K562 (cell line): ENCODE results near the gene CD72. TPM values are rescaled to one million over a fixed set of nuclear protein-coding genes. Genes with fewer than 3 reads are reported as not detected.
A peak's percentile ranks its signal among the peaks of the same experiment; 100 is the strongest.

Source experiments
- ATAC-seq: fragments of 200-7000 bp; cut with Tn5 transposase; 3 replicates; pipeline ENCODE4 v1.9.1; 2020; ENCODE audit warnings: moderate library complexity
- BruUV-seq: library from RNA; stranded (reverse); fragments of 400-500 nt; replicated peaks from 2 replicates; lab custom pipeline; 2021; lab: Mats Ljungman, UMichigan
- CTCF ChIA-PET: fragments of 300-600 bp; formaldehyde crosslinking; extraction: SDS; loops from one replicate; lab custom pipeline; 2021; ENCODE audit warnings: low intra/inter-chr PET ratio; lab: Yijun Ruan, JAX
- POLR2A ChIA-PET: fragments of 300-600, 350-650 bp; sonication (Branson Sonifier 250); formaldehyde crosslinking; extraction: SDS; loops from one replicate; lab custom pipeline; 2021; ENCODE audit warnings: antibody characterized with exemption, inconsistent platforms; lab: Yijun Ruan, JAX
- DNase-seq, 4 experiments: peaks; one replicate each; pipeline versions ENCODE4 v3.0.0 to v3.0.0-alpha.2; 2011 to 2018; ENCODE audit warnings: low spot score in 3 of 4, mixed read lengths in 3 of 4; ENCODE audit errors: extremely low read depth in 1 of 4
- FAIRE-seq: peaks from 2 replicates; lab custom pipeline; 2011; peaks lifted over from hg19 to GRCh38; lab: Jason Lieb, UNC
- H2AFZ ChIP-seq: 2 replicates; pipeline ENCODE4 v1.6.0; 2011; ENCODE audit warnings: low read depth, low read length, control low read depth, inconsistent platforms
- H3K27ac ChIP-seq: fragments of 200-600 bp; 3 replicates; pipeline ENCODE4 v1.8.0; 2011; ENCODE audit warnings: low read depth, mild to moderate bottlenecking, control low read depth, inconsistent platforms, low read length, moderate library complexity, mixed read lengths; ENCODE audit errors: extremely low read depth
- H3K27me3 ChIP-seq, 2 experiments: fragments of 300-600 bp in 1 of 2; 2 replicates in 1 of 2; 3 replicates in 1 of 2; pipeline versions ENCODE4 v1.6.0 to v1.8.0; 2011; ENCODE audit warnings: inconsistent platforms in 2 of 2, low read length in 2 of 2, mild to moderate bottlenecking in 1 of 2, mixed read lengths in 1 of 2, moderate library complexity in 1 of 2; ENCODE audit not compliant: control insufficient read depth in 2 of 2, insufficient read depth in 2 of 2
- H3K36me3 ChIP-seq: fragments of 300-600 bp; 3 replicates; pipeline ENCODE4 v1.8.0; 2011; ENCODE audit warnings: mild to moderate bottlenecking, low read length, inconsistent platforms; ENCODE audit not compliant: control insufficient read depth, insufficient read depth
- H3K4me1 ChIP-seq, 2 experiments: fragments of 200-600 bp in 1 of 2; replicated peaks in 1 of 2; 2 replicates in 1 of 2; 3 replicates in 1 of 2; pipeline versions ENCODE4 v1.5.1 to v1.8.0; 2011; ENCODE audit warnings: inconsistent platforms in 2 of 2, low read length in 2 of 2, mild to moderate bottlenecking in 1 of 2, mixed read lengths in 1 of 2, moderate library complexity in 1 of 2; ENCODE audit not compliant: control insufficient read depth in 2 of 2, insufficient read depth in 2 of 2
- H3K4me2 ChIP-seq: 2 replicates; pipeline ENCODE4 v1.6.1; 2011; ENCODE audit warnings: low read length, control low read depth, inconsistent platforms, mixed read lengths; ENCODE audit not compliant: insufficient read depth
- H3K4me3 ChIP-seq: fragments of 200-600 bp; sonication (generic), shearing (Covaris generic); 2 replicates; pipeline ENCODE4 v1.5.1; 2016; ENCODE audit warnings: control low read depth, inconsistent platforms
- H3K79me2 ChIP-seq: fragments of 200-600 bp; 3 replicates; pipeline ENCODE4 v1.8.0; 2011; ENCODE audit warnings: low read length, inconsistent platforms; ENCODE audit not compliant: control insufficient read depth, insufficient read depth
- H3K9ac ChIP-seq, 2 experiments: 2 replicates each; pipeline versions ENCODE4 v1.6.0 to v1.6.1; 2011; ENCODE audit warnings: low read depth in 2 of 2, low read length in 2 of 2, control low read depth in 1 of 2, inconsistent platforms in 1 of 2, mild to moderate bottlenecking in 1 of 2, mixed read lengths in 1 of 2; ENCODE audit not compliant: insufficient read depth in 1 of 2
- H3K9me1 ChIP-seq: one replicate; pipeline ENCODE4 v1.6.0; 2011; ENCODE audit warnings: inconsistent platforms, mild to moderate bottlenecking, low read length, moderate library complexity; ENCODE audit not compliant: control insufficient read depth, insufficient read depth
- H3K9me3 ChIP-seq: replicated peaks from 2 replicates; pipeline ENCODE4 v1.5.1; 2011; ENCODE audit warnings: low read depth, low read length, inconsistent platforms; ENCODE audit not compliant: control insufficient read depth, insufficient read depth
- H4K20me1 ChIP-seq: replicated peaks from 2 replicates; pipeline ENCODE4 v1.6.1; 2011; ENCODE audit warnings: low read length, inconsistent platforms, mixed read lengths; ENCODE audit not compliant: control insufficient read depth, insufficient read depth
- ARHGAP35 ChIP-seq: fragments of 450-650 bp; IDR thresholded peaks from 2 replicates; pipeline ENCODE4 v1.6.1; 2018; ENCODE audit not compliant: partially characterized antibody
- CBX8 ChIP-seq: fragments of 200-600 bp; sonication (generic); IDR thresholded peaks from 2 replicates; pipeline ENCODE4 v1.6.1; 2012; ENCODE audit warnings: borderline replicate concordance, mixed run types, low read depth, mild to moderate bottlenecking, moderate library complexity, mixed read lengths, low read length, control low read depth, inconsistent platforms; ENCODE audit not compliant: poor library complexity, severe bottlenecking; ENCODE audit errors: extremely low read depth
- EP300 ChIP-seq: IDR thresholded peaks from 2 replicates; pipeline ENCODE4 v1.6.1; 2012; ENCODE audit warnings: low read length, improper control_type of control experiment
- RBFOX2 ChIP-seq: fragments of 200-400 bp; formaldehyde crosslinking; IDR thresholded peaks from 2 replicates; pipeline ENCODE4 v1.6.1; 2017; ENCODE audit warnings: low read depth, mild to moderate bottlenecking, low read length, moderate library complexity
- TAL1 ChIP-seq: fragments of 450-650 bp; IDR thresholded peaks from 2 replicates; pipeline ENCODE4 v1.6.1; 2016; ENCODE audit warnings: mild to moderate bottlenecking
- TCF3 ChIP-seq: sonication (generic); formaldehyde crosslinking; IDR thresholded peaks from 2 replicates; pipeline ENCODE4 v1.4.0; 2020; ENCODE audit warnings: mild to moderate bottlenecking, missing genetic modification reagents
- ZNF121 ChIP-seq: sonication (generic); formaldehyde crosslinking; conservative IDR thresholded peaks from 2 replicates; pipeline ENCODE4 v1.8.0; 2022; ENCODE audit warnings: missing genetic modification reagents
- ZNF76 ChIP-seq: fragments of 250-450 bp; sonication (Bioruptor Pico); IDR thresholded peaks from 2 replicates; pipeline ENCODE4 v1.4.0; 2020; ENCODE audit warnings: mild to moderate bottlenecking, moderate library complexity, borderline replicate concordance
- ZNF77 ChIP-seq: fragments of 250-450 bp; sonication (Bioruptor Pico); IDR thresholded peaks from 2 replicates; pipeline ENCODE4 v1.5.0; 2020
- WGBS: fragments of 100-300 bp; shearing (Covaris generic); methylation state at CpG from one replicate; pipeline ENCODE4 v1.1.6; 2016; ENCODE audit warnings: low coverage, mixed read lengths; ENCODE audit not compliant: insufficient coverage; ENCODE audit errors: missing lambda C conversion rate; 5-methylcytosine and 5-hydroxymethylcytosine counted together
- in situ Hi-C: fragments of 300-500 bp; cut with MboI; formaldehyde crosslinking; loops from 4 replicates; pipeline ENCODE4 v1.15.0; 2018; ENCODE audit warnings: inconsistent platforms, mixed read lengths
- intact Hi-C: fragments of 100-400 bp; cut with micrococcal nuclease; formaldehyde crosslinking; loops from 2 replicates; pipeline ENCODE4 v1.14.2; 2022
- polyA plus RNA-seq, 8 experiments: library from polyadenylated mRNA; depleted of rRNA in 4 of 8; stranded (reverse) in 5 of 8; unstranded in 3 of 8; fragments of >200 nt; fragmentation: Nextera tagmentation in 2 of 8; fragmentation: Illumina TruSeq in 1 of 8; extraction: Ambion mirVana in 2 of 8; extraction: Trizol in 1 of 8; gene quantifications; 2 replicates each; pipeline versions ENCODE4 v1.2.1 to v1.2.3, GENCODE V29; 2011 to 2014; ENCODE audit warnings: inconsistent platforms in 1 of 8, missing spikeins in 1 of 8
- total RNA-seq, 7 experiments: library from RNA; depleted of rRNA in 6 of 7; stranded (reverse); fragments of >200 nt in 6 of 7; fragmentation: Illumina TruSeq in 2 of 7; extraction: Trizol in 2 of 7; gene quantifications; 2 replicates each; pipeline versions ENCODE4 v1.2.1 to v1.2.3, GENCODE V29; 2011 to 2021; ENCODE audit warnings: low replicate concordance in 1 of 7
- TF ChIP-seq, protein P1 (sequence below): sonication (generic); formaldehyde crosslinking; IDR thresholded peaks from 2 replicates; pipeline ENCODE4 v1.8.0; 2022; ENCODE audit warnings: missing genetic modification reagents, mild to moderate bottlenecking, borderline replicate concordance
- TF ChIP-seq, protein P2 (sequence below): fragments of 250-450 bp; sonication (Bioruptor Pico); IDR thresholded peaks from 2 replicates; pipeline ENCODE4 v1.8.0; 2021; ENCODE audit warnings: mild to moderate bottlenecking, moderate library complexity

CD72 gene
- total and polyA plus RNA-seq, 9 of the 15 experiments (the other 6 are each of a cell fraction or from before 2014, with no cell fraction given) = 0.11 to 0.78 (median 0.27) TPM; not detected in 1

DNA sequence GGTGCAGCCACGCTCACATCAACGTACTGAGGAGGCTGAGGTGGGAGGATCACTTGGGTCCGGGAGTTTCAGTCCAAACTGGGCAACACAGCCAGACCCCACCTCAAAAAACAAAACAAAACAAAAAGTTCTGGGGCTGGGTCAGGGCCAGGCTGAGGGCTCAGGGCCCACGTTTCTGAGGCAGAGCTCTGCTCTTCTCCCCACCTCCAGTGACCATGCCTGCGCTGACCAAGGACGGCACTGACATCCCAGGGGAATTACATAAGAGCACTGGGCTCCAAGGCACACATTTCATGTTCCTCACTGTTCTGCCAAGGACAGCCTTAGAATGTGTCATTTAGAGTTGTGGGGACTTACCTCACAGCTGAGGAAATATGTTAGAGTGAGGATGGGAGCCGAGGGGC is 53.6 kb downstream of the CD72 start:
- peak; percentile 44; the same call in 1 of the 2 replicates for TF ChIP-seq ZNF121
- no peak for TF ChIP-seq TCF3 (CRISPR knock-in tag)
- TF ChIP-seq ZNF77 = no peak
- in situ Hi-C loops (loop anchor here (25.0 kb wide), 1 partner anchor 677 kb away; a partner anchor contains a TSS), intact Hi-C loops (no loop called here)
- H3K4me3 ChIP-seq = no peak overlapping the region
- no peaks in the 10 kb centered on the region for H3K79me2 ChIP-seq
- 56% methylated on average over 4 of the region's 7 CpGs for WGBS
- H3K4me2 ChIP-seq = no peak overlapping the region
- H4K20me1 ChIP-seq = no peaks in the 10 kb centered on the region
- H3K9ac ChIP-seq = no peak overlapping the region
- ATAC-seq (no peak), DNase-seq (no peak), FAIRE-seq (no peak)
- H3K4me1 ChIP-seq = peaks cover 0 to 4% of the 10 kb centered on the region in 2 experiments; a peak in 2 of 5 replicates
- no peak overlapping the region for H3K27ac ChIP-seq
- no peak overlapping the region for H2AFZ ChIP-seq
- BruUV-seq = no TSS peak
- ChIA-PET POLR2A (no interaction called here), CTCF (no interaction called here)
- no peaks in the 10 kb centered on the region for H3K9me1 ChIP-seq
- H3K27me3 ChIP-seq = no peaks in the 10 kb centered on the region
- H3K9me3 ChIP-seq = no peaks in the 10 kb centered on the region
- no peaks in the 10 kb centered on the region for H3K36me3 ChIP-seq

DNA sequence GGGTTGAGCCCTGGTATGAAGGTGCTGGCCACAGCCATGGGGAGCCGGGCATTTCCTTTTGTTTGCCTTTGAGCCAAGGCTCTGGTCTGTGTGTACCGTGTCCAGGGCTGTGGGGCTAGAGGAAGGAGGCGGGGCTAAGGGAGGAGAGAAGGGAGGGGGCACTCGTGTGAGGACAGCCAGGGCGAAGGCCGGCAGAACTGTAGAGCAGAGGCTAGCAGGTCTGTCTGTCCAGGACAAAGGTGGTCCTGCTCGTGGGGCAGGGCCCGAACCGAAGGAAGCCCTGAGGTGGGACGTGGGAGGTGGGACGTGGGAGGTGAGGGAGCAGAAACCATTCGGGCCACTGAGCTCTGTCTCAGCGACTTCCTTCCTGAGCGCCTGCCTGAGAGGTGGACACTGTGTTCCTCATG is 54.4 kb downstream of the CD72 start:
- H2AFZ ChIP-seq = peak overlapping the region; percentile 70
- H3K4me1 ChIP-seq = peaks cover 0 to 4% of the 10 kb centered on the region in 2 experiments; a peak in 2 of 5 replicates
- in situ Hi-C loops (loop anchor here (25.0 kb wide), 1 partner anchor 676 kb away; a partner anchor contains a TSS), intact Hi-C loops (no loop called here)
- peak; percentile 91 for ATAC-seq
- no peaks in the 10 kb centered on the region for H3K27me3 ChIP-seq
- no TSS peak for BruUV-seq
- POLR2A ChIA-PET = interaction anchor here (0.6 kb wide), 2 partner anchors 13 kb away, joined by 4 read pairs; no protein-coding TSS in a partner anchor
- DNase-seq = peak; percentile 23 to 38 (median 31)
- peak overlapping the region; percentile 37 for H3K4me2 ChIP-seq
- no peak for FAIRE-seq
- H3K9me1 ChIP-seq = no peaks in the 10 kb centered on the region
- no peaks in the 10 kb centered on the region for H4K20me1 ChIP-seq
- no peak overlapping the region for H3K4me3 ChIP-seq
- CTCF ChIA-PET = no interaction called here
- H3K79me2 ChIP-seq = no peaks in the 10 kb centered on the region
- TF ChIP-seq ZNF76 (CRISPR knock-in tag) (no peak), CBX8 (no peak), TAL1 (no peak), ARHGAP35 (no peak), RBFOX2 (no peak), EP300 (no peak)
- TF ChIP-seq, protein P1, sequence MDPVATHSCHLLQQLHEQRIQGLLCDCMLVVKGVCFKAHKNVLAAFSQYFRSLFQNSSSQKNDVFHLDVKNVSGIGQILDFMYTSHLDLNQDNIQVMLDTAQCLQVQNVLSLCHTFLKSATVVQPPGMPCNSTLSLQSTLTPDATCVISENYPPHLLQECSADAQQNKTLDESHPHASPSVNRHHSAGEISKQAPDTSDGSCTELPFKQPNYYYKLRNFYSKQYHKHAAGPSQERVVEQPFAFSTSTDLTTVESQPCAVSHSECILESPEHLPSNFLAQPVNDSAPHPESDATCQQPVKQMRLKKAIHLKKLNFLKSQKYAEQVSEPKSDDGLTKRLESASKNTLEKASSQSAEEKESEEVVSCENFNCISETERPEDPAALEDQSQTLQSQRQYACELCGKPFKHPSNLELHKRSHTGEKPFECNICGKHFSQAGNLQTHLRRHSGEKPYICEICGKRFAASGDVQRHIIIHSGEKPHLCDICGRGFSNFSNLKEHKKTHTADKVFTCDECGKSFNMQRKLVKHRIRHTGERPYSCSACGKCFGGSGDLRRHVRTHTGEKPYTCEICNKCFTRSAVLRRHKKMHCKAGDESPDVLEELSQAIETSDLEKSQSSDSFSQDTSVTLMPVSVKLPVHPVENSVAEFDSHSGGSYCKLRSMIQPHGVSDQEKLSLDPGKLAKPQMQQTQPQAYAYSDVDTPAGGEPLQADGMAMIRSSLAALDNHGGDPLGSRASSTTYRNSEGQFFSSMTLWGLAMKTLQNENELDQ (CRISPR knock-in tag) = no peak
- TF ChIP-seq, protein P2, sequence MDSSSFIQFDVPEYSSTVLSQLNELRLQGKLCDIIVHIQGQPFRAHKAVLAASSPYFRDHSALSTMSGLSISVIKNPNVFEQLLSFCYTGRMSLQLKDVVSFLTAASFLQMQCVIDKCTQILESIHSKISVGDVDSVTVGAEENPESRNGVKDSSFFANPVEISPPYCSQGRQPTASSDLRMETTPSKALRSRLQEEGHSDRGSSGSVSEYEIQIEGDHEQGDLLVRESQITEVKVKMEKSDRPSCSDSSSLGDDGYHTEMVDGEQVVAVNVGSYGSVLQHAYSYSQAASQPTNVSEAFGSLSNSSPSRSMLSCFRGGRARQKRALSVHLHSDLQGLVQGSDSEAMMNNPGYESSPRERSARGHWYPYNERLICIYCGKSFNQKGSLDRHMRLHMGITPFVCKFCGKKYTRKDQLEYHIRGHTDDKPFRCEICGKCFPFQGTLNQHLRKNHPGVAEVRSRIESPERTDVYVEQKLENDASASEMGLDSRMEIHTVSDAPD (CRISPR knock-in tag) = no peak
- H3K9me3 ChIP-seq = no peaks in the 10 kb centered on the region
- 17% methylated on average over 8 of the region's 14 CpGs for WGBS
- peak overlapping the region in 1 of 2 experiments; percentile 78; a peak in 2 of 4 replicates for H3K9ac ChIP-seq
- H3K36me3 ChIP-seq = no peaks in the 10 kb centered on the region
- H3K27ac ChIP-seq = no peak overlapping the region
